Measurements from ENCODE around the gene MAGT1.

DNA sequence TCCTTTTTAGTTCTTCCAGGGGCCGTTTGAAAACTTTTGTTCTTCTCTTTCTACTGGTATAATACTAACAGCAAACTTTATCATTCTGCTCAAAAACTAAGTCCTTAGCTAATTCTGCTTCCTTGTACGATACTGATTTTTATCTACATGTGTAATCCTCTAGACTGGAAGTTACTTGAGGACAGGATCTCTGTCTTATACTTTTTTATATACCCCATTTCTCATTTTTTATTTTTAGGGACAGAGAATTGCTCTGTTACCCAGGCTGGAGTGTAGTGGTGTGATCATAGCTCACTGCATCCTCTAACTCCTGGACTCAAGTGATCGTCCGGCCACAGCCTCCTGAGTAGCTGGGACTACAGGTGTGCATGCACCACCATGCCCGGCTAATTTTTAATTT, 6.3 kb upstream of the MAGT1 start:
- TF ChIP-seq POLR2A (IDR thresholded peaks at IDR 0.05) (no peak), POLR2AphosphoS5 (IDR thresholded peaks at IDR 0.05) (no peak)
